SK-N-SH treated with all-trans-retinoic acid at 6 μM for 48 hours (cell line): Measurements from ENCODE around the gene ANKRD11.

ENCODE experiments used
- ATAC-seq: fragments of 200-7000 bp; cut with Tn5 transposase; 3 replicates; pipeline ENCODE4 v1.9.1; 2020; ENCODE audit warnings: mild to moderate bottlenecking, moderate library complexity
- BACH2 ChIP-seq: fragments of 250-450 bp; sonication (Bioruptor Pico); IDR thresholded peaks from 2 replicates; pipeline ENCODE4 v1.9.0; 2021; ENCODE audit warnings: mild to moderate bottlenecking, borderline replicate concordance
- CREB5 ChIP-seq: fragments of 250-450 bp; sonication (Bioruptor Pico); IDR thresholded peaks from 2 replicates; pipeline ENCODE4 v1.5.1; 2020; ENCODE audit warnings: low read depth, mild to moderate bottlenecking, moderate library complexity
- CSDC2 ChIP-seq: fragments of 250-450 bp; sonication (Bioruptor Pico); IDR thresholded peaks from 2 replicates; pipeline ENCODE4 v1.5.0; 2020; ENCODE audit warnings: mild to moderate bottlenecking, moderate library complexity
- CSRNP3 ChIP-seq: fragments of 250-450 bp; sonication (Bioruptor Pico); IDR thresholded peaks from 2 replicates; pipeline ENCODE4 v1.5.1; 2021; ENCODE audit warnings: mild to moderate bottlenecking, moderate library complexity
- ESRRG ChIP-seq: fragments of 250-450 bp; sonication (Bioruptor Pico); IDR thresholded peaks from 2 replicates; pipeline ENCODE4 v1.6.1; 2021; ENCODE audit warnings: mild to moderate bottlenecking
- GLIS3 ChIP-seq: fragments of 250-450 bp; sonication (Bioruptor Pico); IDR thresholded peaks from 2 replicates; pipeline ENCODE4 v1.5.0; 2020; ENCODE audit warnings: mild to moderate bottlenecking, moderate library complexity
- ISL1 ChIP-seq: fragments of 250-450 bp; sonication (Bioruptor Pico); IDR thresholded peaks from 2 replicates; pipeline ENCODE4 v2.1.2; 2022; ENCODE audit warnings: mild to moderate bottlenecking, moderate library complexity
- OSR1 ChIP-seq: fragments of 250-450 bp; sonication (Bioruptor Pico); IDR thresholded peaks from 2 replicates; pipeline ENCODE4 v1.8.0; 2022; ENCODE audit warnings: moderate library complexity, mild to moderate bottlenecking, inconsistent platforms
- PATZ1 ChIP-seq: fragments of 250-450 bp; sonication (Bioruptor Pico); IDR thresholded peaks from 2 replicates; pipeline ENCODE4 v1.8.0; 2020; ENCODE audit warnings: mild to moderate bottlenecking, moderate library complexity, borderline replicate concordance
- POU6F1 ChIP-seq: fragments of 250-450 bp; sonication (Bioruptor Pico); IDR thresholded peaks from 2 replicates; pipeline ENCODE4 v1.8.0; 2021; ENCODE audit warnings: low read depth, mild to moderate bottlenecking, moderate library complexity, borderline replicate concordance
- PPARA ChIP-seq: fragments of 250-450 bp; sonication (Bioruptor Pico); IDR thresholded peaks from 2 replicates; pipeline ENCODE4 v1.5.0; 2020; ENCODE audit warnings: mild to moderate bottlenecking, borderline replicate concordance
- RARB ChIP-seq: fragments of 250-450 bp; sonication (Bioruptor Pico); IDR thresholded peaks from 2 replicates; pipeline ENCODE4 v1.8.0; 2021; ENCODE audit warnings: mild to moderate bottlenecking, moderate library complexity
- SNAI2 ChIP-seq: fragments of 250-450 bp; sonication (Bioruptor Pico); IDR thresholded peaks from 2 replicates; pipeline ENCODE4 v1.5.0; 2020; ENCODE audit warnings: mild to moderate bottlenecking, moderate library complexity
- TCF4 ChIP-seq: fragments of 250-450 bp; sonication (Bioruptor Pico); IDR thresholded peaks from 2 replicates; pipeline ENCODE4 v1.8.0; 2021; ENCODE audit warnings: mild to moderate bottlenecking, moderate library complexity, borderline replicate concordance
- TOX ChIP-seq: fragments of 250-450 bp; sonication (Bioruptor Pico); IDR thresholded peaks from 2 replicates; pipeline ENCODE4 v1.8.0; 2021; ENCODE audit warnings: mild to moderate bottlenecking, moderate library complexity, borderline replicate concordance
- TSHZ2 ChIP-seq: fragments of 250-450 bp; sonication (Bioruptor Pico); IDR thresholded peaks from 2 replicates; pipeline ENCODE4 v1.5.0; 2020; ENCODE audit warnings: mild to moderate bottlenecking, moderate library complexity
- ZC3H10 ChIP-seq: fragments of 250-450 bp; sonication (Bioruptor Pico); IDR thresholded peaks from 2 replicates; pipeline ENCODE4 v1.5.1; 2021; ENCODE audit warnings: mild to moderate bottlenecking, moderate library complexity
- ZFP3 ChIP-seq: fragments of 250-450 bp; sonication (Bioruptor Pico); IDR thresholded peaks from 2 replicates; pipeline ENCODE4 v1.5.0; 2020; ENCODE audit warnings: mild to moderate bottlenecking, moderate library complexity
- ZFP30 ChIP-seq: fragments of 450-650 bp; formaldehyde crosslinking; IDR thresholded peaks from 2 replicates; pipeline ENCODE4 v1.5.0; 2022; ENCODE audit warnings: mild to moderate bottlenecking, moderate library complexity
- ZNF565 ChIP-seq: fragments of 450-650 bp; formaldehyde crosslinking; conservative IDR thresholded peaks from 2 replicates; pipeline ENCODE4 v1.5.0; 2020; ENCODE audit warnings: low read depth, mild to moderate bottlenecking, moderate library complexity
- ZNF8 ChIP-seq: fragments of 450-650 bp; formaldehyde crosslinking; IDR thresholded peaks from 2 replicates; pipeline ENCODE4 v1.5.0; 2020; ENCODE audit warnings: mild to moderate bottlenecking, moderate library complexity

ANKRD11 gene

GRCh38 chr16:89373355-89374110, 116.8 kb downstream of the ANKRD11 start (continued):
- TF ChIP-seq TSHZ2, result no peak
- no peak for TF ChIP-seq RARB (CRISPR knock-in tag)
- no peak for TF ChIP-seq SNAI2 (CRISPR knock-in tag)
- TF ChIP-seq ZC3H10, result no peak
- TF ChIP-seq CSRNP3 (CRISPR knock-in tag), result no peak
- TF ChIP-seq ZFP3 (CRISPR knock-in tag), result no peak
- TF ChIP-seq ESRRG, result no peak
- TF ChIP-seq ZNF565 (CRISPR knock-in tag), result no peak
- no peak for TF ChIP-seq ZFP30
- TF ChIP-seq GLIS3, result no peak
- TF ChIP-seq ISL1 (CRISPR knock-in tag), result no peak

- TF ChIP-seq ZFP3 (CRISPR knock-in tag) (no peak), TOX (CRISPR knock-in tag) (no peak), TSHZ2 (no peak), CSDC2 (CRISPR knock-in tag) (no peak), RARB (CRISPR knock-in tag) (no peak), PATZ1 (CRISPR knock-in tag) (no peak), ZNF8 (no peak), PPARA (CRISPR knock-in tag) (no peak), BACH2 (CRISPR knock-in tag) (no peak), CREB5 (CRISPR knock-in tag) (no peak), ISL1 (CRISPR knock-in tag) (no peak), TCF4 (CRISPR knock-in tag) (no peak), CSRNP3 (CRISPR knock-in tag) (no peak), POU6F1 (CRISPR knock-in tag) (no peak), ZNF565 (CRISPR knock-in tag) (no peak), OSR1 (CRISPR knock-in tag) (no peak), ESRRG (no peak)
- no peak for ATAC-seq
Observed at GRCh38 chr16:89371968-89372634, 118.3 kb downstream of the ANKRD11 start.
